GM19468 (cell line): Measurements from ENCODE around the gene HS6ST1.

ENCODE experiments used
- ATAC-seq: cut with Tn5 transposase; IDR thresholded peaks from one replicate; pipeline ENCODE4 v1.9.1; 2021; ENCODE audit warnings: mild to moderate bottlenecking, moderate library complexity, moderate number of reproducible peaks; ENCODE audit not compliant: unreplicated experiment; ENCODE audit errors: extremely low read depth

HS6ST1 gene

DNA sequence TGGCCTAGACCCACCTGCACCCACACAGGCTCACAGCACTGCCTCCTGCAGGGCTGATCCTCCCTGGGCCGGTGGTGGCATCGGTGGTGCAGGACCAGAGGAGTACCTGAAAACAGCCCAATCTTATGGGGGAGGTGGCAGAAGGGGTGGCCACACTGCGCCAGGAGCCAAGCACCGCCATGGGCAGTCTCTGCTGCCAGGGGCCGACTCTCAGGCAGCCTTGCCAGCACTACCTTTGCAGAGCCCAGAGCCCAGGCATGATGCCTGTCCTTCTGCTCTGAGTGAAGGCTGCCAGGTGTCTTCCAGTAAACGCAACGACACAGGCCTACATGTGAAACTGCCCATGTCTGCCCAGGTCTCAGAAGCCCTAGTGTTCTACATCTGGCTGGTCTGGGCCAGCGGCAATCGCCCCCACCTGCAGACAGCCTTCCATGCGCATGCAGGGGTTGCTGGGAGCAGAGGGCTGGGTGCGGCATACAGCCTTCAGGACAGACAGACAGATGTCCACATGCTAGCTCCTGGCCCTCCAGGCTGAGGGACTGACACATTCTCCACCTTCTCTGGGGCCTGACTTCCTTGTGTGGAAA, 6.8 kb downstream of the HS6ST1 start:
- ATAC-seq, result no peak

DNA sequence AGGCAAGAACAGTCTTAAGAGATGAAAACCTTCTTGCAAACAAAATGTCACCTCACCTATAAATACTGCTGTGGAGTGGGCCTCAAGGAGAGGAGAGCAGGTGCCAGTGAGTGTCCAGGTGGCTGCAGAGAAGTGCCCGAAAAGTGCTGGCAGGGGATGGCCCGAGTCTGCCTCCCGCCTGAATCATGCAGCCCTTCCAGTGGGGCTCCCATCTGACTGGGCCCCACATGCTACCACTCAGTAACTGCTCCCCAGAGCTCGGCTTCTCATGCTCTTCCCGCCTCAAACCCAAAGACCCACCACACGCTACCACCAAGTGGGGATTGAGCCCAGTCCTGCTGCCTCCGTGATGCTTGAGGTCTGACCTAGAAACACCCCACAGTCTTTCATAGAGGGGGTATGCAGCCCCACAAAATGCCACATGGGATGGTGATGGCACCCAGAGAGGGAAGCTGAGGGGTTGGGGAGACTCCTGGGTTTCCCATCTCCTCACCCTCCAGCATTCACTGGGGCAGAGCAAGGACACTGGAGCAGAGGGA, 7.4 kb downstream of the HS6ST1 start:
- no peak for ATAC-seq

DNA sequence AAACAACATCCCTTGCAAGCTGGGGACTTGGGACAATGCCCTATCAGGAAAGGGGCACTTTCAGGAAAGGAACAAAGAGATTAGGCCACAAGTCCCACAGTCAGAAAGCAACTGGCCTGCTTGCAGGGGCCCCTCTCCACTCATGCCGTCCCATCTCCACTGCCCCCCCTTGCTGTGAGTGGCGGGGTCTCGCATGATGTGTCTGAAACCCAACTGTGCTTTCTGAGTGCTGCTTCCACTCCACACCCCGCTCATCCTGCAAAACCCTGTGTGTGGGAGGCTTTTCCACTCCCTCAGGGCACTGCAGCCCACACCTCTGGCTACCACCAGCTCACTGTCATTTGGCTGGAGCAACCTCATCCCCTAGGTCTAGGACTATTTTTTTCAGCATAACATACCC, 7.9 kb downstream of the HS6ST1 start:
- no peak for ATAC-seq

DNA sequence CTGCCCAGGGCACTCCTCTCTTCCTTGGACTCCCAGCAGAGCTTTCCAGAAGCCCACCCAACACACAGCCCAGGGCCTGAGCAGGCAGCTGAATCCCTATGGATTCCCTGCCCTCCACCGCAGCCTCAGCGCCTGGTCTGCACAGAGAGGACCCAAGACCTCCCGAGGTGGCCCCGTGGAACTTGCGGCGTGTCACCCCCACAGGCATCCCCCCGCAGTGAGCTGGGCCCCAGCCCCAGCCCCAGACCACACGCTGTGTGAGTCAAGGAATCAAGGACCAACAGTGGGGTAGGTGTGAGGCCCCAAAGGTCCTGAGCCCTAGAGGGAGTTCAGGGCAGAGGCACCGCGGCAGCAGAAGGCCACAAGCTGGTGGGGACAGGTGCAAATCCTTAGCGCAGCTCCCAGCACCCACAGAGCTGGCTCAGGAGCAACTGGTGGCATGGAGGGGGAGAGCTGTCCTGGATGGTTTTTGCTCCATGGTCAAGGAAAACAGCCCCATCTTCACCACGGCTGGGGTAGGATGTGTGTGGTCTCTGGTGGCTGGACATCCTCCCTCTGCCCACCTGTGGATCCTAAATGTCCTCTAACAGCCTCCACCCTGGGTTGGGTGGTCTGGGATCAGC, 8.5 kb downstream of the HS6ST1 start:
- no peak for ATAC-seq

DNA sequence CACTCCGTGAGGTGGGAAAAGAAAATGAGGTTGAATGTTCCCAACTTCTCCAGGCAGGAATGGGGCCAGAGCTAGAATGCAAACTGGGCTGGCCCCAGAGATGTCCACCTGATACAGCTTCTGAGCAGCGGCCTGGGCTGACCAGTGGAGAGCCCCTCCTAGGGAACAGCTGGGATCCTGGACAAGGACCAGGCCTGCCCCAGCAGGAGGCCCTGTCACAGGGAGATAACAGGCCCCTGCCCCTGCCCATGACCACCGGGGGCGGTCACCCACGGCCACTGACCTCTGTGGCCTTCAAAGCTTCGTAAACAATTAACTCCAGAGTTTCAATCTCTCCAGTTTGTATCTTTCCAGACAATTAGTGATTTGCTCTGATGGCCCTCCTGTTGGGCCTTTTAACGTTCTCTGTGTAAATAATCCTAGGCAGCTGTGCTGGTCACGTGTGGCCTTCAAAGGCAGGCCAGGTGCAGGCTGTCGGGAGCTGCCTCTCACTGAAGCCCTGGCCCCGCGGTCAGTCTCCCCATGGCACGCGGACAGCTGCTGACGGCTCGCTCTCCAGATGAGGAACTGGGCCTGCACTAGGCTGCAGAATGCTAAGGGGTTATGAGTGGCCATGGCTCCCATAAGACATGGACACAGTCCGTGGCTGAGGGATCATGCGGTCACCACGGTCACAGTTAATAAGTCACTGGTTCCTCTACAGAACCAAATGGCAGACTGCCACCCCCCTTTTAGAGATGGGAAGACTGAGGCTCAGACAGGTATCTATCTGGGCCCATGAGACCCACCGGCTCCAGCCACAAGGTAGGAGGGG, 9.2 kb downstream of the HS6ST1 start:
- no peak for ATAC-seq

DNA sequence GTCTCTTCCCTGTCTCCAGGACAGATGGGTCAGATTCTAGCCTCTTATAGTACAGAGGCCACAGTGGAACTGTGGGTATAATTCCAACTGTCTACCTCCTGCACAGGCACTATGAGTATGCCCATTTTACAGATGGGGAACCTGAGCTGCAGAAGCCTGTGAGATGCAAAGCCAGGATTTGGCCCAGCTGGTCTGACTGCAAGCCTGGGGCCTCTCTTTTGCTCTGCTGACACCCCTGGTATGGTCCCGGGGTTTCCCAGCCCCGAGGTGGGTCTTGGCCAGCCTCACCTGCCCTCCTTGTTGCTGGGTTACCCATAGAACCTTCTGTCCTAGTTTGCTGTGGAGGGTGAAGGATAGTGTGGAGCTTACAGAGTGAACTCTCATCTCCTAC, 9.8 kb downstream of the HS6ST1 start:
- no peak for ATAC-seq

DNA sequence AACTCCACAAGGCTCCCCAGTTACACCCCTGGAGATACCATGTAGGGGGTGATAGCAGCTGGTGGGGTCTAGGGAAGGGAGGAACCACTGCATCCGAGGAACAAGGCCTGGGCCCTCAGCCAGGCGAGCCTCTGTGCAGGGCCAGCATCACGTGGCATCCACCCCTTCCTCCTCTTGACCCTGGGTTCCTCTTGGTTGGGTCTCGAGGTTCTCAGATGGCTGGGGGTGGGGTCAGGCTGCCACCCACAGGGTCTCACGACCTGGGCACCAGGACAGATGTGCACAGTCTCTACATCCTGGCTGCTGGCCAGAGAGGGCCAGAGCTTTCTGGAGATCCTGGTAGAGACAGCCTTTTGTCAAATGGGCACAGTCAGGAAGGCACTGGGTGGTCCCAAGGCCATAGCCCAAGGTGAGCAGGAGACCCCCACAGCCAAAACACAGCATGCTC, 10.4 kb downstream of the HS6ST1 start:
- no peak for ATAC-seq

DNA sequence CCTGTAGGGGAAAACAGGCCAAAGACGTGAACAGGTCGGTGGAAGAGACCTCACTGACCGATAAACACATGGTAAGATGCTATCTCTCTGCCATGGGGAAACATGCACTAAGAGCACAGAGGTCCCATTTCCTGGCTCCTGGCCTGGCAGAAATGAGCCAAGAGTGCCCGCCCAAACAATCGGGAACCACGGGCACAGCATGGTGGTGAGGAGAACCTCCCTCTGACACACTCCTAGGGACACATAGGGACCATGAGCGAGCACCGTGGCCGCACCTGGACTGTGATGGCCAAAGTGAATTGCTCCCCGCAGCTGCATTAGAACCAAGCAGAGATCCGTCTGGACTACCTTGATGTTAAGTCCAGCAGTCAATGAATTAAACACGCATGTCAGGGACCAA, 11.1 kb downstream of the HS6ST1 start:
- no peak for ATAC-seq

DNA sequence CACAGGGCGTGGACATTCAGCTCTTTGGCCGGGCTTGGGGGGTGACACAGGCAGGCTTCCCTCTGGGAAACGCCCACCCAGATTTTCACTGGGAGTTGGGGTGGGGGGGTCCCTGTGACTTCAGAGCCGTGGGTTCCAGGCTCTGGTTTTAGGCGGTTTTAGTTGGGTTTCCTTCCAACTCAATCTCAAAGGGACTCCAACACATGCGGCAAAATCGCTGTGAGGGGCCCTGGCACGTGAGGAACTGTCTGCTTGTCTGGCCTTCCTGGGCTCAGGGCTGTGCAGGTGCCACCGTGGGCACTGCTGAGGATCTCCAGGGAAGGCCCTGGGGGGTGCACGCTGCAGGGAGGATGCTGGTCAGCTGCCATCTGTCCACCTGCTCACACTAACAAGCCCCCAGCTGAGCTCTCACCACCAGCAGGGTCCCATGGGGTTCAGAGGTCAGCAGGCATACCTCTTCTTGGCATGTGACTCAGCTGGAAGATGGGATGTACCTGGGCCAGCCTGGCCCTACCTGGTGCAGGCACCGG, 11.7 kb downstream of the HS6ST1 start:
- no peak for ATAC-seq

DNA sequence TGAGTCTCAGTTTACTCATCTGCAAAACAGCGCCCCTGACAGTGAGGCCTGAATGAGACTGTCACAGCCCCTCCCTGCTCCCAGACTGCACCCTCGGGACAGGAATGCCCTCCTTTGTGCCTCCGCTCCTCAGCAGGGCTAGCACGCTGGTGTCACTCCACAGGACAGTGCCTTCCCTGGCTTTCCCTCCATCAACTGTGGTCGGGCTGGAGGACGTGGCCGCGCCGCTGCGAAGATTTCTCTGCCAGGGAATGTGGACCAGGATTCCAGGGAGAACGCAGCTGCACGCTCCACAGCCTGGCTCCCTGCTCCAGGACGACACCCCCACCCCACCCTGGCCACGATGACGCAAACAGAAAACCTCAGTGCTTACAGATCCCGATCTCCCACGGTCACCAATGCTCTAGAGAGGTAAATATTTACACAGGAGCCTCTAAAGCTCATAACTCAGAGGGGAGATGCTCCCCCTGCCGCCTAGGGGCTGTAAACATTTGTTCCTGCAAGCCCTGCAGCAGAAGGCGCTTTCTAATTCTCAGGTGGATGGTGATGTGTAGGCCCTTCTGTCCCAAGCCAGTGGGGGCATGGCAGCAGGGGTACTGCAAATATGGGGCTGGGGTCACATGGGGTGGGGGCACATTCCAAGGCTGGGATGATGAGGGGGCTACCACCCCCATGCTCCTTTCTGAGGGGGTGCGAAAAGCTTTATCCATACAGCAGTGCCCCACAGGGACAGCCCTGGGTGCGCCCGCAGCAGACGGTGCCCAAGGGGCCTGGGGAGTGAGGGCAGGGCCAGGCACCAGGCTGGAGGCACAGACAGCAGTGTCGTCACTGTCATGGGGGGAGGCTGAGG, 12.4 kb downstream of the HS6ST1 start:
- no peak for ATAC-seq

DNA sequence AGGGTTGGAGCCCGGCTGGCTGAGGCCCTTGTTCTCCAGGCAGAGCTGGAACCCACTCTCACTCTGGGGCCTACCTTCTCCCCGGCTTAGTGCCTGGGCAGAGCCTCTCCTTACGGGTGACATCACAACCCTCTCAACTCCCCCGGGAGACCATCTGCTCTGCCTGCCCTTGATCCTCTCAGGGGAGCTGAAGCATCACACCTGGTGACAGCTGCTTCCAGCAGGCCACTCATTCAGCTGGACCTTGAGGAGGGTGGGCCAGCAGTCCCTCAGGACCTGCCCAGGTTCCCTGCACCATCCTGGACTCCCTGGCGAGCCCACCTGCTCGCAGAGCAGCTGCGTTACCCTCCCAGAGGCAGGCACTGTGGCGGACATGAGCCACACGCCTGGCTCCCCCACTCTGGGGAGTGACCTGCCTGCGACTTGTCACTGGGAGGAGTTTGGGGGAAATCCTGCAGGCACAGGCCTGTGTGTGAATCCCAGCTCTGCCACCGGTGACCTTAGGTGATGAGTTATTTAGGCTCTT, 13.1 kb downstream of the HS6ST1 start:
- peak; percentile 33 for ATAC-seq

DNA sequence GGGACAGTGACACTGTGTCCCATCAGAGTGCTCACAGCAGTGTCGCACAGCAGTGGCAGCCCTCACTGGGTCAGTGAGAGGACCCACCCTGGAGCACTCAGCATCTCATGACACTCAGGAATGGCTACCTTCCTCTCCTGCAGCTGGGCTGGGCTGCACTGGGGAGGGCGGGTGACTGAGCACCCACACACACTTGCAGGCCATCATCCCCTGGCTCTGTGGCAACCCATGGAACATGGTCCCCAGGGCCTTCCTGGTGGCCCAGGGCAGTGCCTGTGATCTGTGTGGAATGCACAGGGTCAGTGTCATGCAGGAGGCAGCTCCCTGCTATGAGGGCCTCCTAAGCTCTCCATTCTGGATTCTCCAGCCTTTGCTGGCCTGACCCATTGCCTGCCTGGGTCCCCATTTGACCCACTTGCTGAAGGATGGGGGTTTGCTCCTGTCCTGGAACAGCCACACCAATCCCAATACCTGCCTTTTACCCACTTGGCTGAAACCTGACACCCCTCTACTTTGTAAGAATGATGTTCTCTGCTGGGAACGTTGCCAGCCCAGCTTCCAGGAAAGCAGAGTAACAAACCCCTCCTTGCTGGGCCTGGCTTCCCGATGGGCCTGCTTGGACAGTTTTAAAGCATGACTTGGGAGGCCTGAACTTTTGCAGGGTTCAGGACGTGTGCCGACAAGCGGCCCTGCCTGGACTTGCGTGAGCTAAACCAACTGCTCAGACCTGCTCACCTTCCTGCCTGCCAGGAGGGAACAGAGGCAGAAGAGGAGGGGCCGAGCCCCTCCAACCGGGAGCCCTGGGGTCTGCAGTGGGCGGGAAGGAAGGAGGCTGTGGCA, 13.7 kb downstream of the HS6ST1 start:
- no peak for ATAC-seq

DNA sequence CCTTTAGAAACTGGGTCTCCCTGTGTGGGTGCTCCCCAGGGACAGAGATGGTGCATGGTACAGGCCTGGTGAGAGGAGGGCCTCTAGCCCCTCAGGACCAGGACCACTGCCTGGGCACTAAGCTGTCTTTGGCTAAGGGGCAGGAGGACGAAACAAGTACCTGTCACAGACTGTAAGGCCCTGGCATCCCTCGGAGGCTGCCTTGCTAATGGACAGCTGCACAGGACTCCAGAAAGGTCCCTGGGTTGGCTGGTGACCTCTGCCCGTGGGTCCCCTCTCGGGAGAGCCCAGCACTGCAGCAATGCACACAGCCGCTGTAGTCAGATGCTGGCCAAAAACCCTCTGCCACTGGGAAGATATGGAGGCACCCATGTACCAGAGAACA, 14.3 kb downstream of the HS6ST1 start:
- no peak for ATAC-seq

DNA sequence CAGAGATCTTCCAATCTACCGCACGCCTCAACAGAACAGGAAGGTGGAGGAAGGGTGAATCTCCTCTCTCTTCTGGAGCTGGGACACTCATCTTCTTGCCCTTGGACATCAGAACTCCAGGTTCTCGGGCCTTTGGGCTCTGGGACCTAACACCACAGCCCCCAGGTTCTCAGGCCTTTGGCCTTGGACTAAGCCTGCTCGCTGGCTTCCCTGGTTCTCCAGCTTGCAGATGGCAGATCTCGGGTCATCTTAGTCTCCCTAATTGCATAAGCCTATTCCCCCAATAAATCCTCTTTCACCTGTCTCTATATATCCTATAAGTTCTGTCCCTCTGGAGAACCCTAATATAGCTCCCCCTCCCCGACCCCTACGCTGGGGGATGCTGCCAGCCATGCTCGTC, 14.8 kb downstream of the HS6ST1 start:
- no peak for ATAC-seq

DNA sequence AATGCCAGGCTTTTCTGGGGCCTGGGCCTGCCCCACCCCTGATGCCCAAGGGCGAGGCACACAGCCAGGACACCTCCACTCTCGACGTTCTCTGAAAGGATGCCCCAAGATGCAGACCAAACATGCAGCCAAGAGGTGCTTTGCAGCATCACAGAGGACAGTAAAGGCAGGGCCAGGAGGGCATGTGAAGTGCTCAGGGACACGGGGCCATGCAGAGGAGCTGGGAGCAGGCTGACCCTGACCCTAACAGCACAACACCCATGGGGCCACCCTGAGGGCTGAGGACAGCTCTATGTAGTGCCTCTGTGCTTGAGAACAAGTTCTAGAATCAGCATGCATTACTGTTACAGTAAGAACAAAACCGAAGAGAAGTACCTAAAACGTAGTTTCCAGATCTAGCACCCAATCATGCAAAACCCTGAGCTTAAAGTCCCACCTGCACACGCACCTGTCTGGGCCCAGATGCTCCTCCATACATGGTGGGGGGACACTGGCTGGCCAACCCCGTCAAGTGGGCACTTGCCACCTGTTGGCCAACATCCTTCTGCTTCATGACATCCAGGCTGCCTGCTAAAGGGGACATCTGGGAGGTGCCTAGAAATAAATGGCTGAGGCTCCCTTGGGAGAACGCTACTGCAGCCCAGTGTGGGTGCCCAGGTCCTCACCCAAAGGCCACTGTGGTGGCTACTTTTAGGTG, 15.4 kb downstream of the HS6ST1 start:
- ATAC-seq, result no peak

DNA sequence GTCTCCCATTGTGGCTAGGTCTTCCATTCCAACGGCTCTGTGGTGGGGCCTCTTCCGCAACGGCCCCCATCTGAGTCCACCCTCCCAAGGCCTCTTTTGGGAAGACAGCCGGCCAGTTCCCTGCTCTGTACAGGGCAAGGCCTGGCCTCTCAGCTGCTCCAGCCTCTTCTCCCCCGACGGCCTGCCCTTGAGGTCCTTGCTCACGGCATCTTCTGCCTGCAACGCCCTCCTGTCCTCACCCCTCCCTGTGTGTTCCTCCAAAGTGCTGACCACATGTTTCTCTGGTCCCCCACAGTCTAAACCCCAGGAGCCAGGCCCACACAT, 16.0 kb downstream of the HS6ST1 start:
- no peak for ATAC-seq

DNA sequence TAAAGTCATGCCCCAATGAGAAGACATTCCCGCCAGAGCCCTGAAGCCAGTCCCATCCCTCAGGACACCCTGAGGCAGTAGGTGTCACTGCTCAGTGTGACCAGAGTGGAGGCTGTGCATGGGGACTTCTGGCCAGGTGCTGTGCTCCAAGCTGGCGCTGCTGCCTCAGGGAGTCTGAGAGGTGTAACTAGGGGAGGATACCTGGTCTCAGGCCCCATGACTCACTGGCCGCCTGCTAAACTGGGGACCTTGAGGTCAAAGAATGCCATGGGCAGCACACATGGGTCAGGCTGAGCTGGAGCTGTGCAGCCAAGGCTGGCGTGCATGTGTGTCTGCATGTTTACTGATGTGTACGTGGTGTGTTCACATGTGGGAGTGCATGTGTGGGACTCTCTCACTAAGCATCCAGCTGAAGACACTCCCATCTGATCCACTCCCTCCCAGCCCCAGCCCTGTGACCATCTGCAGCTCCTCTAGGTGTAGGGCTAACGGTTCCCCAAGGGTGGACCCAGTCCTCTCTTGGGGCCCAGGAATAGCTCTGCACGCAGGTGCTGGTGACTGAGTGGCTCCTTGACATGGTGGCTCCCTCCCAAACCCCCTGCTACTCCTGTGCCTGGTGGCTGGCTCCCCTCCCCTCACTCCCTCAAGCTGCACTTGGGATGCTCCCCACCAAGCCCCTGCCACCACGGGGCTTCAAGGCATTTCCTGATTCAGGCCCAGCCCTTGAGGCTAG, 16.5 kb downstream of the HS6ST1 start:
- no peak for ATAC-seq

DNA sequence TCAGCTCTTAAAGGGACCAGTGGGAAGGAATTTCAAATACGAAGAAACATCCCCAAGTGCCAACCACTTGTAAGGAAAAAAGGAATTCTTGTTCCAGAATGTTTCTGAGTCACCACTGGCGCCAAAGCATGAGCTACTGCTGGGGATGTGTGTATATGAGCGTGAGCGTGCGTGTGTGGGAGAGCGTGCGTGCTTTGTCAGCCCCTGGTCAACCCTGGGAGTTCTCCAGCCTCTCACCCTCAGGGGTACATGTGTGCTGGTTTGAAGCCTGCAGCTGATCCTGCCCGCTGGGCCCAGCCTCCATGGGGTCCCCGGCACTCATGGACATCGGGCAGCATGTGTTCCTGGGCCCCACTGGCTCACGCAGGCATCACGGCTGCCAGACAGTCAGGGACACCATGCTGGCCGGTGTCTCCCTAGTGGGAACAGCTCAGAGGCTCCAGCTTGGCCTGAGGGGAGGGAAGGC, 17.1 kb downstream of the HS6ST1 start:
- ATAC-seq, result no peak
